Endometrial microvascular endothelial cells (primary cell): ENCODE results near the gene TDO2. TPM values are rescaled to one million over a fixed set of nuclear protein-coding genes. Genes with fewer than 3 reads are reported as not detected.

ENCODE experiments used
- total RNA-seq: library from RNA; depleted of rRNA; stranded (reverse); fragments of >200 nt; gene quantifications from one replicate; pipeline ENCODE4 v1.2.3, GENCODE V29; 2015; ENCODE audit errors: inconsistent ontology term

The TDO2 gene
- total RNA-seq, 1 donor from 2014 or later, result not detected

Other genes with a start within 250 kb of the TDO2 start
- gene GUCY1A1, start 236.8 kb upstream of the TDO2 start, total RNA-seq, result 1.5 TPM
- gene GUCY1B1, start 144.7 kb upstream of the TDO2 start, total RNA-seq, result 5.4 TPM
- not detected for gene ASIC5, start 37.4 kb upstream of the TDO2 start, total RNA-seq
- gene CTSO, start 50.2 kb downstream of the TDO2 start, total RNA-seq, result 11.5 TPM